GM21786 (cell line): Measurements from ENCODE around the gene TRIM29.
"Not testable (repeated sequence)": the region's sequence is repeated elsewhere in the genome, so short reads cannot be mapped to it uniquely, and the experiment has no call there.

Experiments
- ATAC-seq: cut with Tn5 transposase; IDR thresholded peaks from one replicate; pipeline ENCODE4 v1.9.1; 2021; ENCODE audit not compliant: unreplicated experiment

Gene TRIM29

GRCh38 chr11:120172054-120172911 lies 34.4 kb upstream of the TRIM29 start:
- peak; percentile 61 for ATAC-seq

- no peak for ATAC-seq
Observed at GRCh38 chr11:120170741-120171261, 32.9 kb upstream of the TRIM29 start.

DNA sequence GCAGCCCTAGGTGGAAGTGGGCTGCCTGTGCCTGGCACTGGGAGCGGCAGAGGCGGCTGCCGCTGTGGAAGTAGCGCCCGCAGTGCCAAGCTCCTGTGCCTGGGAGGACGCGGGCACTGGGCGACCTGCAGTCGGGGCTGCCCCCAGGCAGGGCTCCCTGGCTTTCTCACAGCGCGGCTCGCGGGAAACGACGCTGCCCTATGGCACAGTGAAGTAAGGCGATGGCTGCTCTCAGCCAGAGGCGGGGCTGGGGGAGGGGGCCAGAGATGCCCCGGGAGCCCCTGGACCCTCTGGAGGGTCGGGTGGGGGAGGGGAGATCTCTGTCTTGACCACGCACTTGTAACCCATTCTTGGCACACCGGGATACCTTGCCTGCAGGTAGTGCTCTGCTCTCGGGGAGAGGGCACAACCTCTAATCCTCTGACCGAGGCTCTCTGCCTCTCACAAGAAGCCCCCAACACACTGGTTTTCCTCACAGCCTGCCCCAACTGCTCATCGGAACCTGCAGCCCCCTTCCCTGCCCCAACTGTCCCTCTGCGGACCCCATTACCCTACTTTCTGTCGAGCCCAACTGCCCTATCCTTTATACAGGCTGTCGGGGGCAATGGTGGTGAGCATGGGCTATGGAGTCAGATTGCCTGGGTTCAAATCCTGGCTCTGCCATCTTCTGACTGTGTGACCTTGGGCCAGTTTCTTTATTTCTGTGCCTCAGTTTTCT lies 32.2 kb upstream of the TRIM29 start:
- no peak for ATAC-seq

DNA sequence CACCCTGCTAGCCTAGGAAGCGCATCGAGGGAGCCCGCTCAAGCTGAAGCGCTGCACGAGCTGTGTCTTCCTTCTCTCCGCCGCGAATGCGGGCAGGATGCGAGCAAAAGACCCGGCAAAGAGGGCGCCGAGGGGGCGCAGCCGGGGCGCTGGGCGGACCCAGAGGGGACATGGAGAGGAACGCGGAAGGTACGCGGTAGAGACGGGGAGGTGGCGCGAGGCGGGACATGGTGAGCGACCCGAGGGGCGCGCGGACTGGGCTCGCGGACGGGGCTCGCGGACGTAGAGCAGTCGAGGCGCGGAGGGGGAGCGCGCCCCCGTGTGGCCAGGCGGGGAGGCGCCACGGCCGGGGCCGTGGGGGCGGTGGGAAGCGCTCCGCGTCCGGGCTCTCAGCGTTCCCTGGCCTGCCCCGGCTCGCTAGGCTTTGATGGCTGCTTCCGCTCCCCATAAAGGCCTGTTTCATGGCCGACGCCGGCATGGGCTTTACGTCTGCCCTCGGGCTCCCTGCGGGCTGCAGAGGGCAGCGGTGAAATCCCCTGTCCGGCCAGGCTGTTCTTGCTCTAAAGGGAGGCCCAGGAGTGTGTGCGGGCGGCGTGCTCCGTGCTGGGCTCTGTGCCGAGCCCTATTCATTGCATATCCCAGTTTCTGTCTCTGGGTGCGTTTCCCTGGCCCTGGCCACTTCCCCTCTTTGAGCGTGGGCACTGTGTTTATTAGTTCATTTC lies 31.2 kb upstream of the TRIM29 start:
- ATAC-seq = no peak

GRCh38 chr11:120168108-120168959 lies 30.4 kb upstream of the TRIM29 start:
- no peak for ATAC-seq

DNA sequence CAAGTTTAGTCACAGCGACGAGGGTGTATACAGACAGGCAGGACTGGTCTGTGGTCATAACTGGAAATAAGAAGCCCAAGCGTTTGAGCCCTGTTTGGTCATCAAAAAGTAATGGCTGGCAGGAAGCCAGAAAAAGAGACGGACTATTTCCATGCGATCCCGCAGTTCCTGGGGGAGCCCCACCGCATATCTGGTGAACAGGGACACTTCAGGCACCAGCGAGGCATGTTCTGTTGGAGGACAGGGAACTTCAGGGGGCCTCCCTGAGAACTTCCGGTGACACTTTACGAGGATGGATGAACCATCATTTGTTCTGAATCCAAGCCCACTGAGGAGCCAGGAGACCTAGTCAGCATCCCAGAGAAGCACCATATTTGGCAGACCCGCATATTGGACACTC lies 29.7 kb upstream of the TRIM29 start:
- no peak for ATAC-seq

DNA sequence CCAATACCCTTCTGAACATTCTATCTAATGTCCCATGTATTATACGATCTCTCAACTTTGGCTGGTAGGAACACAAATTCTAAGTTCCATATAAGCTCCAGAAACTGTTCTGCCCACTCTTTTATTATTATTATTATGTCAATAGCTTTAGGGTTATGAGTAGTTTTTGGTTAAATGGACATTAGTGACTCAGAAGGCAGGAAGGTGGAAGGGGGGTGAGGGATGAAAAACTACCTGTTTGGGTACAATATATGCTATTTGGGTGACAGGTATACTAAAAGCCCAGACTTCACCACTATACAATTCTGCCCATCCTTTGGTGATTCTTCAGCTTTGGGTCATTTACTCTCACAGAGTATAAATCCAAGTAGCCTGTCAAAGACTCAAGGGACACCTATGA lies 22.5 kb upstream of the TRIM29 start:
- no peak for ATAC-seq

GRCh38 chr11:120153221-120153620 lies 15.3 kb upstream of the TRIM29 start:
- ATAC-seq = no peak

DNA sequence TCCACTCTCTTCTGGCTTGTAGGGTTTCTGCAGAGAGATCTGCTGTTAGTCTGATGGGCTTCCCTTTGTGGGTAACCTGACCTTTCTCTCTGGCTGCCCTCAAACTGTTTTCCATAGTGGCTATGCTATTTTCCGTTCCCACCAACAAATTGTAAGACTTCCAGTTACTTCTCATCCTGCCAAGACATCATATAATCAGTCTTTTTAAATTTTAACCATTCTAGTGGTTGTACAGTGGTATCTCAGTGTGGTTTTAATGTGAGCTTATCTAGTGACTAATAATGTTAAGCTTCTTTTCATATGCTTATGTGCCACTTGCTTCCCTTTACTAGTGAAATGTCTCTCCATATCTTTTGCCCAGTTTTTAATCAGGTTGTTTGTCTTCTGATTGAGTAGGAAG lies 13.6 kb upstream of the TRIM29 start:
- no peak for ATAC-seq

DNA sequence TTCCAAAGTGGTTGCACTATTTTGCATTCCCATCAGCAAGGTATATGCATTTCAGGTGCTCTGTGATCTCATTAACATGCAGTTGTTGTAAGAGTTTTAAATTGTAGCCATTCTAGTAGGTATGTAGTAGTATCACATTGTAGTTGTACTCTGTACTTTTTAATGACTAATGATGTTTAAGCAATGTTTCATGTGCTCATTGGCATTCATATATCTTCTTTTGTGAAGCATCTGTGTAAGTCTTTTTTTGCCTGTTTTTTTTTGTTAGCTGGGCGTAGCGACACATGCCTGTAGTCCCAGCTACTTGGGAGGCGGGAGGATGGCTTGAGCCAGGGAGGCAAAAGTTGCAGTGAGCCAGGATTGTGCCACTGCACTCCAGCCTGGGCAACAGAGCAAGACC lies 11.3 kb upstream of the TRIM29 start:
- no peak for ATAC-seq

DNA sequence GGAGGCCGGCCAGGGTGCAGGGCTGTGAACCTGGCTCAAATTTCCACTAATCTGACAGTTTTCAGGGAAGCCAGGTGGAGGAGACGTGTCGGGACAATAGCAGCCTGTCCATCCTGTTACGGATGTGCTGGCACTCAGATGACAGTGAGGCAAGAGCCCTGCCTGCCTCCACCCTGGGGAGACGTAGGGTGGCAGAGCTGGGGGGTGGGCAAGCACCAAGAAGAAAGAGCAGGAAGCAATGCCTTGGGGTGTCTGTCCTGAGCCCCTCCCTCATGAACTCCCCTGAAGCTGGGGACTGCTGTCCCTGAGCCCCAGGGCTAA lies 10.0 kb upstream of the TRIM29 start:
- ATAC-seq = no peak

GRCh38 chr11:120147094-120147949 lies 9.4 kb upstream of the TRIM29 start:
- ATAC-seq = no peak

GRCh38 chr11:120146413-120147093 lies 8.6 kb upstream of the TRIM29 start:
- no peak for ATAC-seq

DNA sequence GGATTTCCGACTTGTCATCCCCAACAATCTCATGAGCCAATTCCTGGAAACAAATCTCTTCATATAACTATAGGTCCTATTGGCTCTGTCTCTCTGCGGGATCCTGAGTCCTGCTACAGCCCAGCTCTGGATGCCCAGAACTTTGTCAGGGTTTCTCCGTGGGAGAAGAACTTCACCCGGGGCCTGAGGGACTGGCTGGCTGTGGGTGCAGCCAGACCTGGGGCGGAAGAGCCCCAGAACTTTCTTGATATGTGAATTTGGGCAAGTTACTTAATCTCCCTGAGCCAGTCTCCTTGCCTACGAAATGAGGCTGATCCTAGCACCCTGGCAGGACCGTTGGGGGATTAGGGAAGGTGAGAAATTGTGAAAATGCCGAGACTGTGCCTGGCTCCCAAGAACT lies 6.6 kb upstream of the TRIM29 start:
- ATAC-seq = no peak

- ATAC-seq = not testable (repeated sequence)
Observed at GRCh38 chr11:120143472-120143871, 5.6 kb upstream of the TRIM29 start.

DNA sequence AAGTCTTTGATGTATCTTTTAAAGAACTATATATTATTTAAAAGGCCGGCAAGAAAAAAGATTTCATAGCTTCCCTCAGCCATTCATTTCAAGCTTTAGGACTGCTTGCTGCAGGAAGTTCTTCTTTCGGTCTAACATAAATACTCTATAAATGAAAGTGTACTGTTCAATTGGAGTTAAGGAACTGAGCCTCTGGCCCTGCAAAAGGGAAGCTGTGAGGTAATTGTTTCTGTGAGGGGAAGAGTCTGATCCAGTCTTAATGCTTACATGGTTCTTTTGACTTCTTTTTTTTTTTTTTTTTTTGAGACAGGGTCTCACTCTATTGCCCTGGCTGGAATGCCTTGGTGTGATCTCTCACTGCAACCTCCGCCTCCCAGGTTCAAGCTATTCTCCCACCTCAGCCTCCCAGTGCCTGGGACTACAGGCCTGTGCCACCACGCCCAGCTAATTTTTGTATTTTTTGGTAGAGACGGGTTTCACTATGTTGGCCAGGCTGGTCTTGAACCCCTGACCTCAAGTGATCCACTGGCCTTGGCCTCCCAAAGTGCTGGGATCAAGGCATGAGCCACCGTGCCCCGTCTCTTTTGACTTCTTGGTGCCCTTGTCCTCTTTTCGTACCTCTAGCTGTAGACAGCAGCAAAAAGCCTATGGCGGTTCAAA lies 4.7 kb upstream of the TRIM29 start:
- ATAC-seq = no peak

DNA sequence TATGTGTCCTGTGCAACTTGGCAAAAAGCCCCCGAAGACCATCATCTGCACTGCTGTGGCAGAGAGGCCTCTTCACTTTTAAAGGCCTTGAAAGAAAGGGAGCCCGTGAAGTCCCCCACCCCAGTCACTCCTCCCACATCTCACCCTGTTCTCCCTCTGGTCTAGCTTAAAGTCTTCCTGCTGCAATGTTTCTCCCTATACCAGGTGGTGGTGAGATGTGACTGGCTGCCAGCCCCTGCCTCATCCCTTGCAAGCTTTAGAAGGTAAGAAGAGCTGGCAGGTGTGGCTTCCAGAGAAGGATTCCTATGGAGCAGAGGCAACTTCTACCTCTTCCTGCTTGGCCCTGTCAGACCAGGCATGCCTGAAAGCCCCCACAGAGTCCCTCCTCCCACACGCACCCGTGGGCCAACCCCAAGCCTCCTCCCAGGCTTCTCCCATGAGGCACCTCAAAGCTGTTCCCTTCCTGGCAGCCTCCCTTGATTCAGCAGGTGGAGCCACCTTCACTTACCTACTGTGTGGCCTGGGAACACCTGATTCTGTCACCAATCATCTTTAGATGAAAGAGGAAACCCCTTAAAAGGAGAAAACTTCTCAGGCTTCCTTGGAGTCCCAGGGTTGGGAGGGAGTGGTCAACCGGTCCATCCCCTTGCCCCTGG lies 4.0 kb upstream of the TRIM29 start:
- no peak for ATAC-seq

GRCh38 chr11:120141113-120141767 lies 3.3 kb upstream of the TRIM29 start:
- no peak for ATAC-seq
